ENCODE data around the gene CTSW.

CTSW gene

DNA sequence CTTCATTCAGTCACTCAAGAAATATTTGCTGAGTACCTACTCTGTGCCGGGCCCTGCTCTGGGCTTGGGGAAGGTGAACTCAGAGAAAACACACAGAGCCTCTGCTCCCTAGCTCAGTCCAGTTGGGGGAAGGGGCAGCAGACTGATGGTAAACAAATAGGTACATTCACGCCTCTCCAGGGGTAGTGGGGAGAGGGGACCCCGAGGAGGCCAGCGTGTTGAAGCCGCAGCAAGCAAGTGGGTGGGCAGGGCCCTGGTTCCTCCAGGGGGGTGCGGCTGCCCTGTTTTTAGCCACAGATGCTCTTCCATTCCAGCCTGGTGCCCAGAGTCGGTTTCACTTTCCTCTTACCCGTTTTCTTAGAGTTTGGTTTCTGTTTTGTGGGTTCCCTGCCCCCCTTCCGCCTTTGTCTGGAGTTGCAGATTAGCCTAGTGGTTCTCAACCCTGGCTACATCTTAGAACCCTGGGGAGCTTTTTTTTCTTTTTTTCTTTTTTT lies 48.3 kb downstream of the CTSW start:
- no peaks in the 10 kb centered on the region for H3K9me2 ChIP-seq (ENCODE audit: low read depth, low read length)
- no peaks in the 10 kb centered on the region for H3K27me3 ChIP-seq (ENCODE audit: insufficient read depth, low read length)
- H3K4me2 ChIP-seq (ENCODE audit: low read length): peak overlapping the region; percentile 45
- no peak overlapping the region for H3K4me3 ChIP-seq (ENCODE audit: low read depth, low read length, poor library complexity, severe bottlenecking)
- TF ChIP-seq EZH2 (IDR thresholded peaks at IDR 0.05; ENCODE audit: borderline replicate concordance, low read length): no peak
- peaks cover 13% of the 10 kb centered on the region for H3K4me1 ChIP-seq (ENCODE audit: insufficient read depth, low read length, severe bottlenecking)
- H4K20me1 ChIP-seq (ENCODE audit: insufficient read depth, low read length): no peaks in the 10 kb centered on the region
- no peaks in the 10 kb centered on the region for H3K79me2 ChIP-seq (ENCODE audit: insufficient read depth, low read length)
- H3K9me3 ChIP-seq (ENCODE audit: low read length): no peaks in the 10 kb centered on the region
- no peaks in the 10 kb centered on the region for H3F3A ChIP-seq (ENCODE audit: insufficient read depth, low read length)
- H3K27ac ChIP-seq (ENCODE audit: low read depth, low read length, poor library complexity, severe bottlenecking): no peak overlapping the region
- H3K36me3 ChIP-seq (ENCODE audit: insufficient read depth, low read length): no peaks in the 10 kb centered on the region
- H2AFZ ChIP-seq (ENCODE audit: low read length): no peak overlapping the region
- peak overlapping the region; percentile 17; the same call in 1 of the 2 replicates for H3K9ac ChIP-seq (ENCODE audit: low read length)

DNA sequence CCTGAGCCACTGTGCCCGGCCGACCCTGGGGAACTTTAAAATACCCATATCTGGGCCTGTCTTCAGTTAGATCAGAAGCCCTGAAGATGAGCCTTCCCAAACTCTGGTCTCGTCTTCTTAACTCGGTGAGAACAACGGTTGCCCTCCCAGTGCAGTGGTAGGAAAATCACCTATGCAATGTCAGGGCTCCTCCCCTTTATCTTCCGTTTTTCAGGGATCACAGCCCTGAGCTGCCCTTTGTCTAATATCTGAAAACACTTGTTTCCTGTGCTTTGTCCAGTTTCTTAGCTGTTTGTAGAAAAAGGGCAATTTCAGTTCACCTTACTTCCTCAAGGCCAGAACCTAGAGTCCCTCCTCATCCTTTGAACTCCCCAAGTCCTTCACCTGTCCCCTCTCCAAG lies 49.0 kb downstream of the CTSW start:
- no peaks in the 10 kb centered on the region for H3K36me3 ChIP-seq (ENCODE audit: insufficient read depth, low read length)
- no peak overlapping the region for H3K27ac ChIP-seq (ENCODE audit: low read depth, low read length, poor library complexity, severe bottlenecking)
- no peak for TF ChIP-seq EZH2 (IDR thresholded peaks at IDR 0.05; ENCODE audit: borderline replicate concordance, low read length)
- TF ChIP-seq, protein P1, sequence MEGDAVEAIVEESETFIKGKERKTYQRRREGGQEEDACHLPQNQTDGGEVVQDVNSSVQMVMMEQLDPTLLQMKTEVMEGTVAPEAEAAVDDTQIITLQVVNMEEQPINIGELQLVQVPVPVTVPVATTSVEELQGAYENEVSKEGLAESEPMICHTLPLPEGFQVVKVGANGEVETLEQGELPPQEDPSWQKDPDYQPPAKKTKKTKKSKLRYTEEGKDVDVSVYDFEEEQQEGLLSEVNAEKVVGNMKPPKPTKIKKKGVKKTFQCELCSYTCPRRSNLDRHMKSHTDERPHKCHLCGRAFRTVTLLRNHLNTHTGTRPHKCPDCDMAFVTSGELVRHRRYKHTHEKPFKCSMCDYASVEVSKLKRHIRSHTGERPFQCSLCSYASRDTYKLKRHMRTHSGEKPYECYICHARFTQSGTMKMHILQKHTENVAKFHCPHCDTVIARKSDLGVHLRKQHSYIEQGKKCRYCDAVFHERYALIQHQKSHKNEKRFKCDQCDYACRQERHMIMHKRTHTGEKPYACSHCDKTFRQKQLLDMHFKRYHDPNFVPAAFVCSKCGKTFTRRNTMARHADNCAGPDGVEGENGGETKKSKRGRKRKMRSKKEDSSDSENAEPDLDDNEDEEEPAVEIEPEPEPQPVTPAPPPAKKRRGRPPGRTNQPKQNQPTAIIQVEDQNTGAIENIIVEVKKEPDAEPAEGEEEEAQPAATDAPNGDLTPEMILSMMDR (IDR thresholded peaks at IDR 0.05; ENCODE audit: low read length): no peak
- no peak overlapping the region for H2AFZ ChIP-seq (ENCODE audit: low read length)
- peak overlapping the region; percentile 45 for H3K4me2 ChIP-seq (ENCODE audit: low read length)
- peak overlapping the region; percentile 17; the same call in 1 of the 2 replicates for H3K9ac ChIP-seq (ENCODE audit: low read length)
- H3K27me3 ChIP-seq (ENCODE audit: insufficient read depth, low read length): no peaks in the 10 kb centered on the region
- H4K20me1 ChIP-seq (ENCODE audit: insufficient read depth, low read length): no peaks in the 10 kb centered on the region
- H3K4me1 ChIP-seq (ENCODE audit: insufficient read depth, low read length, severe bottlenecking): peaks cover 13% of the 10 kb centered on the region
- H3K9me3 ChIP-seq (ENCODE audit: low read length): no peaks in the 10 kb centered on the region
- H3K79me2 ChIP-seq (ENCODE audit: insufficient read depth, low read length): no peaks in the 10 kb centered on the region
- no peaks in the 10 kb centered on the region for H3F3A ChIP-seq (ENCODE audit: insufficient read depth, low read length)
- no peak overlapping the region for H3K4me3 ChIP-seq (ENCODE audit: low read depth, low read length, poor library complexity, severe bottlenecking)
- no peaks in the 10 kb centered on the region for H3K9me2 ChIP-seq (ENCODE audit: low read depth, low read length)

DNA sequence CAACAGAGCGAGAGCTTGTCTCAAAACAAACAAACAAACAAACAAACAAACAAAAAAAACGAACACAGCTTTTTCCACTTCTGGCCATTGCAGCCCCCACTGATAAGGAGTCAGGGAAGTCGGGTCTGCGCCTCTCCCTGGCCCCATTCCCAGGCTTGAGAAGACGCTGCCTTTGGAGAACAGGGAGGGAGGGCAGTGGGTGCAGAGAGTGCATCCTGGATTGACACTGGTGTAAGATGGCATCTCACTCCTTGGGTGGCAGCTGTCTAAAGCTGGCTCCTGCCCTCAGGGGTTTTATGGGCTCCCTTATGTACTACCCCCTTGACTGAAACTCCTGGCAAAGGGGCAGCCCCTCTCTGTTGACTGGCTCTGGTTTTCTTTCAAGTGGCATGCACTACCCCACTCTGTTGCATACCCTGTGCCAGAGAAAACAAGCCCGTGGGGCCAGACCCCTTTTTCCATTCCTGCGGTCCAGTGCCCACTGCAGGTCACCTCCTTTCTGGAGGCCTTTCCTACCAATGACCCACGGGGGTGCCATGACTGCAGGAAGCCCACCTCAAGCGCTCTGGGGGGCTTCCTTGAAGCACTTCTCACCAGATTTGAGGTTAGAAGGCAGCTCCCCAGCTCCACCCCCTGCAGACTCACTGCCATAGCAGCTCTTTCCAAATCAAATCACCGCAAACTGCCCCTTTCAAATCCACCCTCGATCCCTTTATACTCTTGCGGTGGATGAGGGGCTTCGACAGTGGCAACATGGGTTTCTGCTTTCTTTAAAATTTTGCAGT lies 52.3 kb downstream of the CTSW start:
- Histone ChIP-seq H3K4me2 (ENCODE audit: low read length) (no peak overlapping the region), H4K20me1 (ENCODE audit: insufficient read depth, low read length) (no peaks in the 10 kb centered on the region), H3K9me3 (ENCODE audit: low read length) (no peaks in the 10 kb centered on the region), H3K36me3 (ENCODE audit: insufficient read depth, low read length) (no peaks in the 10 kb centered on the region), H3F3A (ENCODE audit: insufficient read depth, low read length) (no peaks in the 10 kb centered on the region), H3K9ac (ENCODE audit: low read length) (no peak overlapping the region), H3K4me3 (ENCODE audit: low read depth, low read length, poor library complexity, severe bottlenecking) (no peak overlapping the region), H3K27me3 (ENCODE audit: insufficient read depth, low read length) (no peaks in the 10 kb centered on the region), H3K79me2 (ENCODE audit: insufficient read depth, low read length) (no peaks in the 10 kb centered on the region), H2AFZ (ENCODE audit: low read length) (0 out of 2 replicates have a peak overlapping the region, but pooled peaks have one; percentile 69), H3K27ac (ENCODE audit: low read depth, low read length, poor library complexity, severe bottlenecking) (no peak overlapping the region), H3K9me2 (ENCODE audit: low read depth, low read length) (no peaks in the 10 kb centered on the region), H3K4me1 (ENCODE audit: insufficient read depth, low read length, severe bottlenecking) (peaks cover 13% of the 10 kb centered on the region)
- TF ChIP-seq EZH2 (IDR thresholded peaks at IDR 0.05; ENCODE audit: borderline replicate concordance, low read length): no peak
- TF ChIP-seq, protein P1 (IDR thresholded peaks at IDR 0.05; ENCODE audit: low read length): peak; percentile 5; the same call in 1 of the 2 replicates

Data from OCI-LY1 (cell line).